ENCODE measurements around the gene ZNF474. TPM values are rescaled to one million over a fixed set of nuclear protein-coding genes. Genes with fewer than 3 reads are reported as not detected.
"Not testable (repeated sequence)": the region's sequence is repeated elsewhere in the genome, so short reads cannot be mapped to it uniquely, and the experiment has no call there.

ZNF474 gene
- total RNA-seq, 2 donors from 2014 or later: not detected

DNA sequence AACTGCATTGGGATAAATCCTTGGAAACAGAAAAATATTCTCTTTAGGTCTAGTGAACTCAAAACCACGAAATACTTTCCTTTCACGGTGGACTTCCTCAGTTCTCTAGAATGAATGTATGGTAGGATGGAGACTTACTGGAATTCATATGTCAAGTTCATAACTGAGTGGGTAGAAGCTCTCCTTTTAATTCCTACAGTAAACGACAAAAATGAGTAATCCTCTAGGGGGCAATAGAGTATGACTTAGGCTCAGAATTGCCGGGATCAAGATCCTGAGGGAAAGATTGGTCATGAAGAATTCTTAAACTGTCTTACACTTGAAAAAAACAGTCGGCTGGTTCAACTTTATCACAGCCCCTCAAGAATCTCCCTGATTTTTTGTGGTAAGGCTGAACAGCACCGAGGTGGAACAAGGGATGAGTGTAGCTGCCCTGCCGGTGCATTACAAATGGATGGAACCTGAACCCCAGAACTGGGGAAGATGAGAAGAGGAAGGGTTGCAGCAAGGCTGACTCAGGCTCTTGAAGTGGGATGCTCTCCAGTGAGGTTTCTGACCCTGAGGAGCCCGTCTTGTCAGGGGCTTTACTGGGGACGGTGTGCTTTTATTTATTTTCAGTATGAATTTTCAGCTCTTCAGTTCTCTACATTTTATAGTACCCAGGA is 37.3 kb upstream of the ZNF474 start:
- no peak for DNase-seq (ENCODE audit: low spot score)
- H3K36me3 ChIP-seq: no peaks in the 10 kb centered on the region
- no peak overlapping the region for H3K4me3 ChIP-seq
- H3K27me3 ChIP-seq: no peaks in the 10 kb centered on the region
- no peaks in the 10 kb centered on the region for H3K9me3 ChIP-seq
- no peaks in the 10 kb centered on the region for H3K4me1 ChIP-seq
- TF ChIP-seq, protein P1, sequence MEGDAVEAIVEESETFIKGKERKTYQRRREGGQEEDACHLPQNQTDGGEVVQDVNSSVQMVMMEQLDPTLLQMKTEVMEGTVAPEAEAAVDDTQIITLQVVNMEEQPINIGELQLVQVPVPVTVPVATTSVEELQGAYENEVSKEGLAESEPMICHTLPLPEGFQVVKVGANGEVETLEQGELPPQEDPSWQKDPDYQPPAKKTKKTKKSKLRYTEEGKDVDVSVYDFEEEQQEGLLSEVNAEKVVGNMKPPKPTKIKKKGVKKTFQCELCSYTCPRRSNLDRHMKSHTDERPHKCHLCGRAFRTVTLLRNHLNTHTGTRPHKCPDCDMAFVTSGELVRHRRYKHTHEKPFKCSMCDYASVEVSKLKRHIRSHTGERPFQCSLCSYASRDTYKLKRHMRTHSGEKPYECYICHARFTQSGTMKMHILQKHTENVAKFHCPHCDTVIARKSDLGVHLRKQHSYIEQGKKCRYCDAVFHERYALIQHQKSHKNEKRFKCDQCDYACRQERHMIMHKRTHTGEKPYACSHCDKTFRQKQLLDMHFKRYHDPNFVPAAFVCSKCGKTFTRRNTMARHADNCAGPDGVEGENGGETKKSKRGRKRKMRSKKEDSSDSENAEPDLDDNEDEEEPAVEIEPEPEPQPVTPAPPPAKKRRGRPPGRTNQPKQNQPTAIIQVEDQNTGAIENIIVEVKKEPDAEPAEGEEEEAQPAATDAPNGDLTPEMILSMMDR (IDR thresholded peaks at IDR 0.05): peak in 1 of 2 donors; percentile 51
- no peak overlapping the region for H3K27ac ChIP-seq

DNA sequence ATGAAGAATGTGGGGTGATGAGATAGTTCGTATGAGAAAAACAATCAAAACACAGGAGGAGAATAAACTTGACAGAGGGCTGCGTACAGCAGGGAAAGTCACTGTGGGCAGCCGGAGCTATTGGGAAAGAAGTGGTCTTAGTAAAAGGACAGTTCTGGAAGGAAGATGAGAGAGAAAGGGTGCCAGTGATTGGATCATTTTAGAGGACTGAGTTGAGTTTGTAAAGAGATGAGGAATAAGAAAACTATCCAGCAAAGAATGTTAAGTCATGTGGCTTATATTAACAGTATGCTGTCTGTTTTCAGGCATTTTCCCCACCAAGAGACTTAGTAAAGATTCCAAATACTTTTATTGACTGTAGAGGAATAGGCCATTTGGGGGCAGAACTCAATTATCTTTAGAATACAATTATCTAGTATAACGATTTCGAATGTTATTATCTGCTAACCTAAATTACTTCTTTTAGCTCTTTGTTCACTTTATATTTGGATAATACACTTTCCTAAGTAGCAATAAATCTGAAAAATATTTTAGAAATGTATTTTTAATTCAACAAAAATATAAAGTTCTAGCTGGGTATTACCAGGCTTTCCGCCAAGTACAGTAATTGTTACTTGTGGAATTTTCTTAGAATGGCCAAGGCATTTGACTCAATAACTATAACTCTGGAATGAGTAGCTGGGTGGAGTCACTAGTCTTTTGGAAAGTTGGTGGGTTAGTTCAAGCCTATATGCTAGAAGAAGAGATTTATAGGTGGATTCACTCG is 35.7 kb upstream of the ZNF474 start:
- H3K4me1 ChIP-seq: no peaks in the 10 kb centered on the region
- no peak overlapping the region for H3K27ac ChIP-seq
- no peak for DNase-seq (ENCODE audit: low spot score)
- no peaks in the 10 kb centered on the region for H3K9me3 ChIP-seq
- H3K27me3 ChIP-seq: no peaks in the 10 kb centered on the region
- H3K36me3 ChIP-seq: no peaks in the 10 kb centered on the region
- TF ChIP-seq, protein P1 (IDR thresholded peaks at IDR 0.05): no peak
- no peak overlapping the region for H3K4me3 ChIP-seq

DNA sequence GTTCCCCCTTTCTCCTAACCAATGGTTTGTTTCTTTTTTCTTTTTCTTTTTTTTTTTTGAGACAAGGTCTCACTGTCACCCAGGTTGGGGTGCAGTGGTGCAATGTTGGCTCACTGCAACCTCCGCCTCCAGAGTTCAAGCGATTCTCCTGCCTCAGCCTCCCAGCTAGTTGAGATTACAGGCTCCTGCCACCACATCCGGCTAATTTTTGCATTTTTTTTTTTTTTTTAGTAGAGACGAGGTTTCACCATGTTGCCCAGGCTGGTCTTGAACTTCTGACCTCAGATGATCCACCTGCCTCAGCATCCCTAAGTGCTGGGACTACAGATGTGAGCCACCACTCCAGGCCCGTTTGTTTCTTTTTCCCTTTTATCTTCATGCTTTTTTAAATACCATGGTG is 35.1 kb upstream of the ZNF474 start:
- not testable (repeated sequence) for H3K36me3 ChIP-seq; DNase-seq (ENCODE audit: low spot score); H3K9me3 ChIP-seq; H3K4me1 ChIP-seq; H3K27ac ChIP-seq; H3K4me3 ChIP-seq; H3K27me3 ChIP-seq

DNA sequence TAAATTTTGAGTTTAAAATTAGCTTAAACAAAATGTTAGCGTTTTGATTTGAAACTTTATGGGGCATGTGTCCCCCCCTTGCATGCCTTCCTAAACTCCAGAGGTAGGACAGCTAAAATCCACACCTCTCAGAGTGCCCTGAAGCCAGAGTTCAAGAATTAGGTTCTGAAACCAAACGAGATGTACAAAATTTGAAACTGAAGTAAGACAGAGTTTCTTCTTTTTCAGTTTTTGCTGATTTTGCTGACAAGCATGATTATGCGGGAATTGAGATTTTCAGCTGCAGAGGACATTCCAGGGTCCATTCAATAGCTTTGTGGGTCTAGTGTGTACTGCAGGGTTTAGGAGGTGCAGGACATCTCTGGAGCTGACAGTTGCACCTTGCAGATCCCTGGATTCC is 34.2 kb upstream of the ZNF474 start:
- no peak overlapping the region for H3K4me3 ChIP-seq
- no peaks in the 10 kb centered on the region for H3K4me1 ChIP-seq
- TF ChIP-seq, protein P1 (IDR thresholded peaks at IDR 0.05): no peak
- H3K27me3 ChIP-seq: no peaks in the 10 kb centered on the region
- no peaks in the 10 kb centered on the region for H3K36me3 ChIP-seq
- no peak overlapping the region for H3K27ac ChIP-seq
- H3K9me3 ChIP-seq: no peaks in the 10 kb centered on the region
- no peak for DNase-seq (ENCODE audit: low spot score)

DNA sequence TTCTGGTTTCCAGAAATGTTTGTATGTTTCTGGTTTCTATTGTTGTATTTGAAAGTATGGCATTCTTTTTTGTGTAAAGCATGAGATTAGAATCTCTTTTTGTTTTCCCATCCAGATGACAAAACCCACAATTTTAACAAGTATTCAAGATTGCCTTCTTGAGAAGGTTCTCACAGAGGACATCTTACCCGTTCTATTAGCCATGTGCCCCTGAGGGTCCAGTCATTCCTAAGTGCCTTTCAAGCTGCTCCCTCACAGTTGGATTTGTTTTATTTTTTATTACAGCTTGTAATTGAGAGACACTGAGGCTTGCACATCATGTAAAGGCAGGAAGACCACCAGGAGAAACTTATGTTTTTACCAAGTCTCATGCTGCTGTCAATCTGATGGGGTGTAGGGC is 32.0 kb upstream of the ZNF474 start:
- TF ChIP-seq, protein P1 (IDR thresholded peaks at IDR 0.05): no peak
- H3K27me3 ChIP-seq: no peaks in the 10 kb centered on the region
- no peak overlapping the region for H3K27ac ChIP-seq
- no peaks in the 10 kb centered on the region for H3K4me1 ChIP-seq
- DNase-seq (ENCODE audit: low spot score): no peak
- no peak overlapping the region for H3K4me3 ChIP-seq
- no peaks in the 10 kb centered on the region for H3K36me3 ChIP-seq
- H3K9me3 ChIP-seq: no peaks in the 10 kb centered on the region

DNA sequence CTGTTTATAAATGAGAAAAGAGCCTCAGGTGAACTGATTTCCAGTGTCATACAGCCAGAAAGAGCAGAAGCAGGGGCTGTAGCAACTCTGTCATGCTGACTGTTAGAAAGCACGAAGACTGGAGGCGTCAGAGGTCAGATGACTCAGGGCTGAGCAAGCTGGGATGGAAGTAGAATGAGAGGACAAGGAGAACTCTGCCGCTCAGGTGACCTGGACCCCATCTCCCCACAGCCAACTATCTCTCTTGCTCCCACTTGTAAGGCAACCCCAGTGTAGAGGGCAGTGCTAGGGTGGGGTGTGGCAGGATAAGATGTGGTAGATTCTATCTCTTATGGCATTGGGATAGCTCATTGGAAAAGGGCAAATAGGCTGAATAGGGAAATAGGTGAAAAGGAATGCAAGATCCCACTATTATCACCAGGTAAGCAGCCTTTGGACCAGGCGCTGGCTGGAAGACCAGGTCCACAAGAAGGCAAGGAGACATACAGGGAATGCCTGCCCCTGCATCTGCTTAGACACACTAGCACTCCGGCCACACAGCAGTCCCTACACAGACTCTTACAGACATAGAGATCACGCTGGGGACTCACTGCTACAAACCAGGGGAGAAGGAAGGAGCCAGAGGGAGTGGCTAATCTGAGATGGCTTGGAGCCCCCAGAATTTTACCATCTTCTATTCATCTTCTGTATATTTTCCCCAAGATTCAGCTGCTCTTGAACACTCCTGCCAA is 30.1 kb upstream of the ZNF474 start:
- no peaks in the 10 kb centered on the region for H3K4me1 ChIP-seq
- no peak overlapping the region for H3K4me3 ChIP-seq
- H3K9me3 ChIP-seq: no peaks in the 10 kb centered on the region
- DNase-seq (ENCODE audit: low spot score): no peak
- no peaks in the 10 kb centered on the region for H3K27me3 ChIP-seq
- no peaks in the 10 kb centered on the region for H3K36me3 ChIP-seq
- H3K27ac ChIP-seq: no peak overlapping the region
- TF ChIP-seq, protein P1 (IDR thresholded peaks at IDR 0.05): no peak

Measured in right atrium auricular region (tissue), 2 donors.